Erythroblast (primary cell): ENCODE measurements around the gene CYP2W1.

ENCODE experiments used
- GATA1 ChIP-seq: IDR thresholded peaks from 2 replicates; pipeline ENCODE4 v1.6.1; 2011; ENCODE audit warnings: low read depth, mild to moderate bottlenecking, control low read depth, low read length, moderate library complexity
- POLR2A ChIP-seq: IDR thresholded peaks from 2 replicates; pipeline ENCODE4 v1.6.1; 2011; ENCODE audit warnings: mild to moderate bottlenecking, low read length

DNA sequence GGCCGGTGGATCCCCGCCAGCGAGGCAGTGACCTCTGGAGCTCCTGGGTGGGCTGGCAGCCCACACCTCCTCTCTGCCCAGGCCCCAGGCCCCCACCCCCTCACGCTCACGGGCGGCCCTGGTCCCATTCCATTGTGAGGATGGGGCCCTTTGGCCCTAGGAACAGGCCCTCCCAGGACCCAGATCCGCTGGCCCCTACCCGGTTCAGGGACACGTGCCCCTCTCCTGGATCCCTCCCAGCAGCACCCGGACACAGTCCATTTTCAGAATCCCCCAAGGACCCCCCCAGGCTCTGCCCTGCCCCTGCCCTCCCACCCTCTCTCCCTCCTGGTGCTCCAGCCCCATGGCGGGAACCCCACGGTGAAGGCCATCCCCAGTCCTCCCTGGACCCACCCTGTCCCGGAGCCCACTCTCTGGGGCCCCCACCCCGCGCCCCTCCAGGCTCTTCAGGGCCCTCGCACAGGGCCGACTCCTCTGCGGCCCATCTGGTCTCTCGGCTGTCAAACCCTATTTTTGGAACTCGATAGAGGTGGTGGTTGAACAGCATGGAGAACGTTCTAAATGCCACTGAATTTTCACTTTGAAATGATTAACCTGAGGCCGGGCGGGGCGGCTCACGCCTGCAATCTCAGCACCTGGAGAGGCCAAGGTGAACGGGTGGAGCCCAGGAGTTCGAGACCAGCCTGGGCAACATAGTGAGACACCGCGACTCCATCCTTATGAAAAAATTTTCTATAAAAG is 36.6 kb upstream of the CYP2W1 start:
- TF ChIP-seq POLR2A = no peak
- TF ChIP-seq GATA1 = no peak
